Tibial nerve (tissue), 4 donors: ENCODE results near the gene CDH6. TPM values are rescaled to one million over a fixed set of nuclear protein-coding genes. Genes with fewer than 3 reads are reported as not detected.

ENCODE experiments used
- DNase-seq, 2 donors: peaks; one replicate each; pipeline ENCODE4 v3.0.0-alpha.2; 2019; ENCODE audit warnings: low spot score in 2 of 2
- H3K27ac ChIP-seq, 4 donors: fragments of 200-600 bp; sonication (generic) in 3 of 4; one replicate each; pipeline ENCODE4 v1.5.1; 2017 to 2019; ENCODE audit warnings: mild to moderate bottlenecking in 1 of 4
- H3K27me3 ChIP-seq, 2 donors: fragments of 200-600 bp; sonication (generic) in 1 of 2; one replicate each; pipeline versions ENCODE4 v1.5.1 to v1.6.0; 2017 to 2019
- H3K36me3 ChIP-seq, 3 donors: fragments of 200-600 bp; sonication (generic); one replicate each; pipeline ENCODE4 v1.5.1; 2018 to 2019
- H3K4me1 ChIP-seq, 4 donors: fragments of 200-600 bp; sonication (generic) in 3 of 4; one replicate each; pipeline ENCODE4 v1.5.1; 2017 to 2019
- H3K4me3 ChIP-seq, 4 donors: fragments of 200-600 bp; sonication (generic) in 3 of 4; one replicate each; pipeline ENCODE4 v1.5.1; 2017 to 2019; ENCODE audit warnings: mild to moderate bottlenecking in 1 of 4, moderate library complexity in 1 of 4
- H3K9me3 ChIP-seq, 4 donors: fragments of 200-600 bp; sonication (generic) in 3 of 4; one replicate each; pipeline ENCODE4 v1.5.1; 2017 to 2019
- CTCF ChIP-seq, 5 experiments: fragments of 200-600 bp in 3 of 5; fragments of 450-650 bp in 2 of 5; sonication (generic) in 3 of 5; IDR thresholded peaks; one replicate each; pipeline ENCODE4 v1.5.1; 2016 to 2019; ENCODE audit warnings: antibody characterized with exemption in 5 of 5, mild to moderate bottlenecking in 3 of 5, moderate library complexity in 2 of 5
- EP300 ChIP-seq, 2 donors: sonication (generic); formaldehyde crosslinking; IDR thresholded peaks; one replicate each; pipeline ENCODE4 v1.6.1; 2017; ENCODE audit warnings: antibody characterized with exemption in 2 of 2, mild to moderate bottlenecking in 1 of 2
- POLR2A ChIP-seq, 2 donors: fragments of 450-650 bp; IDR thresholded peaks; one replicate each; pipeline ENCODE4 v1.6.1; 2017; ENCODE audit warnings: antibody characterized with exemption in 2 of 2, mild to moderate bottlenecking in 2 of 2, moderate library complexity in 2 of 2
- WGBS, 2 donors: methylation state at CpG; one replicate each; pipeline ENCODE4 v1.1.5; 2018; 5-methylcytosine and 5-hydroxymethylcytosine counted together
- total RNA-seq, 4 donors: library from RNA; depleted of rRNA; stranded (reverse); fragments of >200 nt; gene quantifications; one replicate each; pipeline ENCODE4 v1.1.0, GENCODE V29; 2016

Gene CDH6
- total RNA-seq, 4 donors from 2014 or later, result 10.8 to 23.9 (median 17.5) TPM

- Histone ChIP-seq H3K27ac (no peak overlapping the region), H3K4me1 (no peaks in the 10 kb centered on the region), H3K9me3 (no peaks in the 10 kb centered on the region), H3K36me3 (peaks cover 0 to 20% (median 0%) of the 10 kb centered on the region in 3 donors), H3K27me3 (no peaks in the 10 kb centered on the region), H3K4me3 (no peak overlapping the region)
- WGBS, 2 donors, result 91% methylated on average over 18 of the region's 18 CpGs
- DNase-seq, result no peak
- TF ChIP-seq POLR2A (IDR thresholded peaks at IDR 0.05) (no peak), CTCF (IDR thresholded peaks at IDR 0.05) (no peak), EP300 (IDR thresholded peaks at IDR 0.05) (no peak)
Observed at GRCh38 chr5:31322946-31323345, 129.5 kb downstream of the CDH6 start.

- 75 to 88% methylated on average over 3 of the region's 3 CpGs for WGBS, 2 donors
Observed at GRCh38 chr5:31324842-31325241, 131.4 kb downstream of the CDH6 start.

GRCh38 chr5:31328040-31328733, 134.7 kb downstream of the CDH6 start:
- TF ChIP-seq POLR2A (IDR thresholded peaks at IDR 0.05) (no peak), CTCF (IDR thresholded peaks at IDR 0.05) (no peak), EP300 (IDR thresholded peaks at IDR 0.05) (no peak)
- H3K4me3 ChIP-seq, result no peak overlapping the region
- no peak overlapping the region for H3K27ac ChIP-seq
- DNase-seq, result no peak
- 66 to 72% methylated on average over 11 of the region's 11 CpGs for WGBS, 2 donors
- H3K27me3 ChIP-seq, result no peaks in the 10 kb centered on the region
- no peaks in the 10 kb centered on the region for H3K9me3 ChIP-seq
- no peaks in the 10 kb centered on the region for H3K4me1 ChIP-seq
- H3K36me3 ChIP-seq, result peaks cover 0 to 6% (median 0%) of the 10 kb centered on the region in 3 donors

More at GRCh38 chr5:31324842-31325241, 131.4 kb downstream of the CDH6 start:
- H3K4me3 ChIP-seq, result no peak overlapping the region
- no peaks in the 10 kb centered on the region for H3K27me3 ChIP-seq
- H3K4me1 ChIP-seq, result no peaks in the 10 kb centered on the region
- H3K9me3 ChIP-seq, result no peaks in the 10 kb centered on the region
- no peak overlapping the region for H3K27ac ChIP-seq
- no peak for TF ChIP-seq CTCF (IDR thresholded peaks at IDR 0.05)
- no peak for TF ChIP-seq EP300 (IDR thresholded peaks at IDR 0.05)
- no peak for TF ChIP-seq POLR2A (IDR thresholded peaks at IDR 0.05)
- peaks cover 0 to 20% (median 0%) of the 10 kb centered on the region in 3 donors for H3K36me3 ChIP-seq
- no peak for DNase-seq

- Histone ChIP-seq H3K9me3 (no peaks in the 10 kb centered on the region), H3K4me3 (no peak overlapping the region), H3K27me3 (no peaks in the 10 kb centered on the region), H3K27ac (no peak overlapping the region), H3K36me3 (no peaks in the 10 kb centered on the region), H3K4me1 (no peaks in the 10 kb centered on the region)
- WGBS, 2 donors, result 92 to 97% methylated on average over 2 of the region's 2 CpGs
- TF ChIP-seq POLR2A (IDR thresholded peaks at IDR 0.05) (no peak), CTCF (IDR thresholded peaks at IDR 0.05) (no peak), EP300 (IDR thresholded peaks at IDR 0.05) (no peak)
- DNase-seq, result no peak
Observed at GRCh38 chr5:31329715-31330114, 136.2 kb downstream of the CDH6 start.

DNA sequence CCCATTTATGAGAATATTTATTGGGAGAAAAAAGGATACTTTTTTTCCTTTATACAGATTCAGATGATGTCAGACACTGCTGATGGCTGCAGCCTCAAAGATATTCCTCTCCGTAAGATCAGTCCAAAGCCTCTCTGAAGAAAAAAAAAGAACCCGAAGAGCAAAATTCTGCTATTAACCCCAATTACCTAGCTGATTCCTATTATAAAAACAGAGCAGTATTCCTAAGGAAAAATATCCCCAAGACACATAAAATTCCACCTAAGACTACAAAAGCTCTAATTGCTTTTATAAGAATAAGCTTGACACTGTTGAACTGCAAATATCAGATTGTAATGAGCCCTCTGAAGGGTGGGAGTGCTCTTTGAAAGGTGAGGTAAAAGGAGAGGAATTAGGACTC, 138.7 kb downstream of the CDH6 start:
- no peak overlapping the region for H3K27ac ChIP-seq
- H3K27me3 ChIP-seq, result no peaks in the 10 kb centered on the region
- no peak for DNase-seq
- WGBS, 2 donors, result 59 to 62% methylated on average over 2 of the region's 2 CpGs
- no peaks in the 10 kb centered on the region for H3K4me1 ChIP-seq
- no peak overlapping the region for H3K4me3 ChIP-seq
- TF ChIP-seq EP300 (IDR thresholded peaks at IDR 0.05) (no peak), CTCF (IDR thresholded peaks at IDR 0.05) (no peak), POLR2A (IDR thresholded peaks at IDR 0.05) (no peak)
- no peaks in the 10 kb centered on the region for H3K36me3 ChIP-seq
- no peaks in the 10 kb centered on the region for H3K9me3 ChIP-seq
